CD1c-positive myeloid dendritic cell (primary cell): Measurements from ENCODE around the gene CASQ2.

Experiments used
- DNase-seq: peaks from one replicate; pipeline ENCODE4 v3.0.0-alpha.2; 2016; ENCODE audit errors: extremely low spot score

Gene CASQ2

DNA sequence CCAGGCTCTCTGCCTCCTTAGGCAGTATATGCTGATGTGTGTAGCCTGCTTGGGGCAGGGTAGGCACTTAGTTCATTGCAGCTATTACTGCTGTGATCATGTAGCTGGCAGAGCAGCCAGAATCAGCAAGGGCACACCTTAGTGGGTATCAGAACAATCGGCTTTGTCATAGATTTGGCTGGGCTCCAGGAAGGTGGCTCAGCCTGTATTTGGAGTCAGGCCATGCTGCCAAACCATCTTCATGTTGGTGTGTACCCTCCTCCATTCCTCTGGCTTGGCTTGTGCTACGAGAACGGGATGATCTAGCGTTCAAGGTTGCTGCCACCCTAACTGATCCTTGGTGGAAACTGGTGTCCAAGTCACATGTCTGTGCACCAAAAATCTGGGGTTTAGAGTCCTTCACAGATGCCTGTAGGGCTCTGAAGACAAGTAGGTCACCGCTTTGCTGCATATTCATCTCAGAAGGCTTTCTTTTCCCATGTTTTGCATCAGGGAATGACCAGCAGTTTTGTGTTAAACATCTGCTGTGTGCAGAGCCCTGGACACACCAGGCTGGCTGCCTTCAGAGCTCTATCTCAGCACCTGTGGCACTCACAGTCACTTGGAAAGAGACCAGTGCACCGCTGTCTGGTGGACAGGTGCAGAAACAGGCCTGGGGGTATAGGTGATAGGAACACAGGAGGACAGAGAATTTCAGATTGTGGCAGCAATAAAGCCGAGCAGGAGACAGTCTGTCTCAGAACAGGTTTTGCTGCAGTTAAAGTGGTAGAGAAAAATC is 103.0 kb downstream of the CASQ2 start:
- DNase-seq: no peak

GRCh38 chr1:115661157-115661556 is 107.4 kb downstream of the CASQ2 start:
- no peak for DNase-seq

DNA sequence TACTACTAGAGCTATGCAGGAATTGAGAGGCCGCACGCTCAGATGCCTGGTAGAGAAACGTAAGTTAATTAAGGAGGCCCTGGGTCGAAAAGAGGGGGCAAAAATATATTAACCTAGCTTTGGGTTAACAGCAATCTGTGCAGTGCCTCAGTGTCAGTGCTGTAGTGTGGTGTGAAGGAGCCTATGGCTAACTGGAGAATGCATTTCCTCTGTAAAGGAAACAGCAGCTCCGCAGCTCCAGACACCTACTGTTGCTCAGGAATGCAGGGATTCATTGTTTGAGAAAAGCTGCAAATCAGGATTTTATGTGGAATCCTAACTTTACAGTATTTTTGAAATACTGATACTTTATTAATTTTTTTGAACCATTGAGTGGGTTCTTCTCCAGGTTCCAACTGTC is 108.4 kb downstream of the CASQ2 start:
- DNase-seq: no peak

GRCh38 chr1:115658646-115659045 is 109.9 kb downstream of the CASQ2 start:
- no peak for DNase-seq

DNA sequence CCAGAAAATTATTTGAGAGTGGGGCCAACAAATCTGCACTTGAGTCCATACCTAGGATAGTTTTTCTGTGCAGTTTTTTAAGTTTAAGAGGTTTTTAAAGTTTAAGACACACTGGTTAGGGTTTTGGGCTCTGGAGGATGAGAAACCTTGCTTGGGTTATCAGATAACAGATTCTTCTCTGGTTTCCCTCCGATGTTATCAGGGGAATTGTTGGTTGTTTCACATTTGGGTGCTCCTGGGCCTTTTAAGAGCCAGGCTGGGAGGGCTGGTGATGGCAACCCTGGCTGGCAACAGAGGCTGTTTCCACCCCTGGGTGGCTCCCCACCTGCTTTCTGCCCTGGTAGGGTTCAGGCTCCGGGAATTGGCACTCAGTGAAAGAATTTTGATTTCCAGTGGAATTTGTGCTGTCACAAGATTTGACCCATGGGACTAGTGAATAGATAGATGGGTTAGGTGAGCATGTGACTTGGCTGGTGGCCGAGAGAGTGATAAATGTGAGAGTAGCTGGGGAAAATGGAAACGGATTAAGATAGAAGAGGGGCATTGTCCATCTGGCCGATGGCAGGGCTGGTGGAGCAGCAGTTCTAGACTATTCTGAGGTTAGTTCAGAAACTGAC is 111.9 kb downstream of the CASQ2 start:
- no peak for DNase-seq

- DNase-seq: no peak
These were observed 112.6 kb downstream of the CASQ2 start for GRCh38 chr1:115655916-115656315.

DNA sequence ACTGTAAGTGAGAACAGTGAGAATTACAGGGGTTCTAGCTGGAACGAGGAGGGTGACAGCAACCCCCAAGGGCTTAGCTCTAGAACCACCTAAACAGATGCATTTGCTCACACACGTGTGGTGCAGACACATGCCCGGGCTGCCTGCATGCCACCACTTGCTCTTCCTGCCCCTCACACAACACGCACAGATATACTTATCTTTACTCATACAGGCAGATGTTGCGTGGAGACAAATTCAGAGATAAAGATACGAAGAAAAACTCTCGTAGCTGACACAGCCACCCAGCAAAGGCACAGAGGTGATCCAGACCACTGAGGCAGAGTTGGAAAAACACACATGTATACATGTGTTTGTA is 113.2 kb downstream of the CASQ2 start:
- no peak for DNase-seq

DNA sequence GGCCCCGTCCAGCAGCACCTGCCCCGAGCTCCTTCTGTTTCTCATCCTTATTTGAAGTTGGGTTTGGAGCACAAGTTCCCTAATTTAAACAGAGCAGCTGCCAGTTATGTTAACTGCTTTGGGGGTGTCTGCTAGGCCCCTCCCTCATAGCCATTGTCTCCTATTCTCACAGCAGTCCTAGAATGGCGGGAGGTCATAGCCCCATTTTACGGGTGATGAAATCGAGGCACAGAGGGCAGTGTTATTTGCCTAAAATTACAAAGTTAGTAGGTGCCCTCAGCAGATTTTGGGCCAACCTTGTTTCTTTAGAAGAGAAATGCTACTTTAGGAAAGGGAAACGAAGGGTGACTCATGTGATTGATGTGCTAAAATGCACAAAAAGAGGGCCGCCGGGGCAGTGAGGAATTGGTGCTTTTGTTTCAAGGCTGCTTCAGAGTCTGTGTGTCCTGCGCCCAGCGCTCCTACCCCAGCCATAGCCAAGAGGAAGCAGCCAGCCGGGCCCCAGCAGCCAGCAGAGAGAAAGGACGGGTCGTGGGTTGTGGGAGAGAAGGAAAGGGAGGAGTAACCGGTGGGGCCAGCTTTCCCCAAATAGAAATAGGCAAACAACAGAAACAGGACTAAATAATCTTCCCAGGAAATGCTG is 113.7 kb downstream of the CASQ2 start:
- DNase-seq: no peak

DNA sequence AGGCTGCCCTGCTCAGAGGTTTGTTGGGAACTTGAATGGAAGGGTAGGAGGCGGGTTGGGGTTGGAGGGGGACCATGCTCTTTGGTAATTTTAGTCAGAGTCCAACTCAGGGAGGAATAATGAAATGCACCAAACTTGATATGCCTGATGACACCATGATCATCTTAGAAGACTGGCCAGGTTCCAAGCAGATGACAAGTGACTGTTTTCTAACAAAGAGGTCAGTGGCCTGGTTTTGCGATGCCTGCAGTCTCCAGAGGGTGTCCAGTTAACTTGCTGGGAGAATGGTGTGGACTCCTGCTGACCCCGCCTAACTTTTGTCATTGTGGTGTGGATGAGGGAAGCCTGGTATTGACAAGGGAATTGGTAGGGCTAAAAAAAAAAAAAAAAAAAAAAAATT is 114.4 kb downstream of the CASQ2 start:
- DNase-seq: no peak

- no peak for DNase-seq
These were observed 116.2 kb downstream of the CASQ2 start for GRCh38 chr1:115652236-115652788.

DNA sequence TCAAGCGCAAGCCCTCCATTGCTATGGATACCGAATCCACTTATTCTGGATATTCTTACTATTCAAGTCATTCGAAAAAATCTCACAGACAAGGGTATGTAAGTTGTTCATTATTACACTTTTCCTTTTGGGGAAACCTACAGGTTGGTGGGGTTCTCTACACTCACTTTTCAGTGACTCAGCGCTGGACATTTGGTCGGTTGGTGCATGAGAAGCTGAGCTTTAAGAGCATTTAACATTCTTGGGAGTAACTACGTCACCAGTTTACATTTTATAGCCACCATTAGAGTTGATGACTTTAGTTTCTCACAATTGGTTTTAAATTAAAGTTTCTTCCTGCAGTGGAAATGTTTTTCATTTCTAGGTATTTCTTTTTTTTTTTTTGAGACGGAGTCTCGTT is 117.1 kb downstream of the CASQ2 start:
- DNase-seq: no peak

- no peak for DNase-seq
These were observed 117.6 kb downstream of the CASQ2 start for GRCh38 chr1:115650961-115651360.
